ENCODE measurements around the gene CDH22. TPM values are rescaled to one million over a fixed set of nuclear protein-coding genes. Genes with fewer than 3 reads are reported as not detected.

Gene CDH22
- total and polyA plus RNA-seq, 9 of the 15 experiments (the other 6 are each of a cell fraction or from before 2014, with no cell fraction given): 0.07 to 0.08 TPM; not detected in 7

DNA sequence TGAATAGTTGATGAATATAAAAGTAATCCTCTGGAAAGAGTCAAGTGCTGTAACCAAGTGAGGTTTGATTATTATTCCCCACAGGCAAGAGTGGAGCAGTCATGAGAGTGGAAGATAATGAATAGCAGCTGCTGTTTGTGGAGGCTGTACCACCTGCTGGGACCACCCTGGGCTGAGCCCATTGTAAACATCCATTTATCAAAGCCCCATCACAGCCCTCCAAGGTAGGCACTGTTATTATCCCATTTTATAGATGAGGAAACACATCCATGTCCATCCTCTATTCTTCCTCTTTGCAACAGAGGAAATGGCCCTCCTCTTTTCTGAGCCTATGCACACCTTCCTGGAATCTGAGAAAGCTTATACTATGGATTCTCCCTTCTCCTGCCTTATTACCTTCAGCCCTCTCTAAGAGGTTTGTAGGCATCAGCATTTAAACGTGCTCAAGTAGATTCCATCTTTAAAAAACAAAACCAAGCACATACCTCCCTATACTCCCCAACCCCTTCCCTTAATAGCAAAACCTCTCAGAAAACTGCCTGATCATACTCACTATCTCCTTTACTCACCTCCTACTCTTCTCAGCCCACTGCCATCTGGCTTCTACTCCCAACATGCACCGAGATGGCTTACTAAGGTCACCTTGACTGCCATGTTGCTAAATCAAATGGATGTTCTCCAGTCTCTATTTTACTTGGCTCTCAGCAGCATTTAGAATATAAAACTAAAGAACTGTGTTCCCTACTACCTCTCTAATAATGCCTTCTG is 37.1 kb downstream of the CDH22 start:
- WGBS (ENCODE audit: insufficient coverage, low coverage, missing lambda C conversion rate): 0% methylated on average over 2 of the region's 2 CpGs
- FAIRE-seq (no peak), ATAC-seq (no peak), DNase-seq (ENCODE audit: extremely low read depth in 1 of 4, low spot score in 3 of 4) (no peak)
- H3K9ac ChIP-seq (ENCODE audit: insufficient read depth in 1 of 2, low read depth in 2 of 2, low read length in 2 of 2): no peak overlapping the region
- in situ Hi-C loops (cut with MboI) (no loop called here), intact Hi-C loops (cut with micrococcal nuclease) (no loop called here)
- no peaks in the 10 kb centered on the region for H3K9me3 ChIP-seq (replicated peaks; ENCODE audit: control insufficient read depth, insufficient read depth, low read depth, low read length)
- H3K4me3 ChIP-seq: no peak overlapping the region
- no peak overlapping the region for H3K27ac ChIP-seq (ENCODE audit: extremely low read depth, low read depth, low read length)
- no peak overlapping the region for H2AFZ ChIP-seq (ENCODE audit: low read depth, low read length)
- H3K4me1 ChIP-seq (replicated peaks in 1 of 2; ENCODE audit: control insufficient read depth in 2 of 2, insufficient read depth in 2 of 2, low read length in 2 of 2): no peaks in the 10 kb centered on the region; a peak in 1 of 5 replicates
- no peaks in the 10 kb centered on the region for H3K9me1 ChIP-seq (ENCODE audit: control insufficient read depth, insufficient read depth, low read length)
- H3K36me3 ChIP-seq (ENCODE audit: control insufficient read depth, insufficient read depth, low read length): no peaks in the 10 kb centered on the region
- ChIA-PET CTCF (ENCODE audit: low intra/inter-chr PET ratio) (no interaction called here), POLR2A (interaction anchor here (1.5 kb wide), 1 partner anchor 19 kb away, joined by 3 read pairs; no protein-coding TSS in a partner anchor)
- H3K27me3 ChIP-seq (ENCODE audit: control insufficient read depth in 2 of 2, insufficient read depth in 2 of 2, low read length in 2 of 2): peaks cover under 1 to 16% of the 10 kb centered on the region in 2 experiments; a peak in 4 of 5 replicates
- no TSS peak for BruUV-seq (replicated peaks)
- no peaks in the 10 kb centered on the region for H4K20me1 ChIP-seq (replicated peaks; ENCODE audit: control insufficient read depth, insufficient read depth, low read length)
- TF ChIP-seq CBX3 (IDR thresholded peaks at IDR 0.05; ENCODE audit: borderline replicate concordance in 1 of 2, low read length in 2 of 2) (no peak), ZNF146 (CRISPR knock-in tag; IDR thresholded peaks at IDR 0.05; ENCODE audit: unreplicated experiment) (no peak), TEAD2 (tag; IDR thresholded peaks at IDR 0.05) (no peak), CXXC5 (CRISPR knock-in tag; IDR thresholded peaks at IDR 0.05) (no peak), KLF10 (CRISPR knock-in tag; IDR thresholded peaks at IDR 0.05) (no peak), ZNF695 (CRISPR knock-in tag; IDR thresholded peaks at IDR 0.05) (no peak), ZNF512 (tag; IDR thresholded peaks at IDR 0.05) (no peak), CBFA2T2 (conservative IDR thresholded peaks at IDR 0.05) (no peak), GTF2E2 (tag; IDR thresholded peaks at IDR 0.05) (no peak), ZNF586 (CRISPR knock-in tag; conservative IDR thresholded peaks at IDR 0.05) (no peak), CHCHD3 (CRISPR knock-in tag; IDR thresholded peaks at IDR 0.05) (no peak), PRMT5 (CRISPR knock-in tag; IDR thresholded peaks at IDR 0.05) (no peak)
- no peak overlapping the region for H3K4me2 ChIP-seq (ENCODE audit: insufficient read depth, low read length)
- H3K79me2 ChIP-seq (ENCODE audit: control insufficient read depth, insufficient read depth, low read length): no peaks in the 10 kb centered on the region
